HEK293 (cell line): ENCODE results near the gene TM2D3.
A peak's percentile ranks its signal among the peaks of the same experiment; 100 is the strongest.

Experiments
- CTCF ChIA-PET: fragments of 350-600 bp; formaldehyde crosslinking; extraction: SDS; loops from one replicate; lab custom pipeline; 2021; ENCODE audit warnings: antibody characterized with exemption; lab: Yijun Ruan, JAX
- POLR2A ChIA-PET: fragments of 300-600 bp; formaldehyde crosslinking; extraction: SDS; loops from one replicate; lab custom pipeline; 2020; ENCODE audit warnings: antibody characterized with exemption, inconsistent platforms; lab: Yijun Ruan, JAX
- H3K27ac ChIP-seq: fragments of 200-500 bp; sonication (Bioruptor generic); 2 replicates; pipeline ENCODE4 v1.5.1; 2014; ENCODE audit warnings: low read depth, low read length, control low read depth, inconsistent platforms; ENCODE audit errors: extremely low read depth
- H3K36me3 ChIP-seq, 2 experiments: fragments of 200-500 bp in 1 of 2; sonication (Bioruptor generic) in 1 of 2; 1 replicate in 1 of 2; 2 replicates in 1 of 2; pipeline ENCODE4 v1.5.1; 2014 to 2017; ENCODE audit warnings: inconsistent platforms in 2 of 2, low read length in 2 of 2; ENCODE audit not compliant: control insufficient read depth in 2 of 2, insufficient read depth in 1 of 2
- H3K4me1 ChIP-seq: fragments of 200-500 bp; sonication (Bioruptor generic); 2 replicates; pipeline ENCODE4 v1.5.1; 2014; ENCODE audit warnings: mild to moderate bottlenecking, low read length, inconsistent platforms; ENCODE audit not compliant: control insufficient read depth, insufficient read depth
- H3K4me3 ChIP-seq: 2 replicates; pipeline ENCODE4 v1.5.1; 2011; ENCODE audit warnings: low read depth, mild to moderate bottlenecking, control low read depth, low read length, moderate library complexity
- H3K9me3 ChIP-seq: fragments of 200-500 bp; sonication (Bioruptor generic); 2 replicates; pipeline ENCODE4 v1.5.1; 2014; ENCODE audit warnings: low read depth, low read length, inconsistent platforms; ENCODE audit not compliant: control insufficient read depth, insufficient read depth
- EGR2 ChIP-seq: fragments of 450-650 bp; formaldehyde crosslinking; IDR thresholded peaks from 2 replicates; pipeline ENCODE4 v1.5.1; 2016; ENCODE audit warnings: low read depth, missing biosample characterization, missing genetic modification characterization
- IKZF3 ChIP-seq: fragments of 450-650 bp; IDR thresholded peaks from 2 replicates; pipeline ENCODE4 v1.5.0; 2018; ENCODE audit warnings: missing biosample characterization, mild to moderate bottlenecking, missing genetic modification characterization, moderate library complexity
- OVOL3 ChIP-seq: fragments of 450-650 bp; formaldehyde crosslinking; IDR thresholded peaks from 2 replicates; pipeline ENCODE4 v1.5.1; 2016; ENCODE audit warnings: missing biosample characterization, missing genetic modification characterization
- PRDM1 ChIP-seq: fragments of 450-650 bp; formaldehyde crosslinking; IDR thresholded peaks from 2 replicates; pipeline ENCODE4; 2016; ENCODE audit warnings: missing biosample characterization, missing genetic modification characterization
- SCRT1 ChIP-seq: fragments of 450-650 bp; formaldehyde crosslinking; IDR thresholded peaks from 2 replicates; pipeline ENCODE4 v1.5.1; 2016; ENCODE audit warnings: missing biosample characterization, missing genetic modification characterization, borderline replicate concordance
- SCRT2 ChIP-seq: fragments of 450-650 bp; formaldehyde crosslinking; IDR thresholded peaks from 2 replicates; pipeline ENCODE4 v1.5.1; 2016; ENCODE audit warnings: missing biosample characterization, missing genetic modification characterization
- ZIC2 ChIP-seq: fragments of 450-650 bp; formaldehyde crosslinking; IDR thresholded peaks from 2 replicates; pipeline ENCODE4 v1.5.1; 2016; ENCODE audit warnings: missing biosample characterization, missing genetic modification characterization
- ZNF274 ChIP-seq, 2 experiments: fragments of 200-500 bp in 1 of 2; fragments of 450-650 bp in 1 of 2; sonication (Bioruptor generic) in 1 of 2; formaldehyde crosslinking in 1 of 2; IDR thresholded peaks; 2 replicates each; pipeline versions ENCODE4 v1.5.1 to v1.6.1; 2014 to 2016; ENCODE audit warnings: borderline replicate concordance in 1 of 2, inconsistent platforms in 1 of 2, low read length in 1 of 2, missing biosample characterization in 1 of 2, missing genetic modification characterization in 1 of 2
- ZNF350 ChIP-seq: fragments of 450-650 bp; formaldehyde crosslinking; IDR thresholded peaks from 2 replicates; pipeline ENCODE4 v1.5.0; 2017; ENCODE audit warnings: missing biosample characterization, mild to moderate bottlenecking, missing genetic modification characterization
- ZNF433 ChIP-seq: fragments of 450-650 bp; formaldehyde crosslinking; IDR thresholded peaks from 2 replicates; pipeline ENCODE4 v1.5.1; 2016; ENCODE audit warnings: missing biosample characterization, missing genetic modification characterization, low read depth
- ZNF501 ChIP-seq: fragments of 450-650 bp; formaldehyde crosslinking; IDR thresholded peaks from 2 replicates; pipeline ENCODE4 v1.5.1; 2016; ENCODE audit warnings: missing biosample characterization, missing genetic modification characterization
- ZNF549 ChIP-seq: fragments of 450-650 bp; IDR thresholded peaks from 2 replicates; pipeline ENCODE4 v1.5.1; 2018; ENCODE audit warnings: missing biosample characterization, missing genetic modification characterization, mild to moderate bottlenecking, inconsistent platforms, moderate library complexity
- ZNF658 ChIP-seq: fragments of 450-650 bp; formaldehyde crosslinking; IDR thresholded peaks from 2 replicates; pipeline ENCODE4; 2016; ENCODE audit warnings: missing biosample characterization, missing genetic modification characterization
- ZNF707 ChIP-seq: fragments of 450-650 bp; formaldehyde crosslinking; IDR thresholded peaks from 2 replicates; pipeline ENCODE4 v1.5.1; 2016; ENCODE audit warnings: missing biosample characterization, missing genetic modification characterization
- ZSCAN18 ChIP-seq: fragments of 450-650 bp; formaldehyde crosslinking; IDR thresholded peaks from 2 replicates; pipeline ENCODE4 v1.5.1; 2016; ENCODE audit warnings: missing biosample characterization, missing genetic modification characterization
- TF ChIP-seq, protein P1 (sequence below): fragments of 450-650 bp; IDR thresholded peaks from 2 replicates; pipeline ENCODE4 v1.5.1; 2018; ENCODE audit warnings: missing biosample characterization, missing genetic modification characterization
- TF ChIP-seq, protein P2 (sequence below): fragments of 450-650 bp; formaldehyde crosslinking; IDR thresholded peaks from 2 replicates; pipeline ENCODE4 v1.5.1; 2017; ENCODE audit warnings: missing biosample characterization, missing genetic modification characterization

TM2D3 gene

DNA sequence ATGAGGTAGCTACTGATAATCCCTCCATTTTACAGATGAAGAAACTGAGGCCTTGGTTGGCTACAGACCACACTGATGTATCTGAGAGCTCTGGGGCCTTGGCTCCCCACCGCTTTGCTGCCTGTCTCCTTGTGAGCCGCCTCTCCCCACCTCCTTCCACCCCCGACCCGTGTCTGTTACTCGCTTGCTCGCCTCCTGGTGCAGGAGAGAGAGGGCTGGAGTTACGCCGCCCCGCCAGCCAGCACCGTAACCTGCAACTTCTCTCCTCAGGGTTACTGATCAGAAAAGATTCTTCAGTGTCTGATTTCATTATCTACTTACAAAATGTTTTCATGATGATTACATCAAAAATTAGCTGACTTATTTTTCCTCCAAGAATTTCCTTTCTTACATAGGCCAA, 34.1 kb downstream of the TM2D3 start:
- H3K4me3 ChIP-seq, result no peak overlapping the region
- no peaks in the 10 kb centered on the region for H3K36me3 ChIP-seq
- H3K9me3 ChIP-seq, result no peaks in the 10 kb centered on the region
- peaks cover 20% of the 10 kb centered on the region for H3K4me1 ChIP-seq
- ChIA-PET POLR2A (no interaction called here), CTCF (interaction anchor here (1.5 kb wide), 2 partner anchors 23 to 116 kb away, joined by 4 to 13 read pairs; no protein-coding TSS in a partner anchor)
- TF ChIP-seq ZNF274 (IDR thresholded peaks at IDR 0.05; ENCODE audit: low read length), result no peak
- TF ChIP-seq ZNF274 (tag by site-specific recombination; IDR thresholded peaks at IDR 0.05; ENCODE audit: borderline replicate concordance), result no peak
- TF ChIP-seq ZSCAN18, result no peak
- no peak for TF ChIP-seq ZNF549 (tag by site-specific recombination)
- TF ChIP-seq ZNF658 (tag by site-specific recombination), result no peak
- TF ChIP-seq OVOL3 (tag by site-specific recombination), result no peak
- no peak for TF ChIP-seq ZNF707 (tag by site-specific recombination)
- no peak for TF ChIP-seq ZIC2 (tag by site-specific recombination)
- no peak for TF ChIP-seq ZNF433 (tag by site-specific recombination)
- no peak for TF ChIP-seq EGR2 (tag by site-specific recombination)
- no peak for TF ChIP-seq PRDM1 (tag by site-specific recombination)
- TF ChIP-seq ZNF501 (tag by site-specific recombination), result no peak
- TF ChIP-seq, protein P1, sequence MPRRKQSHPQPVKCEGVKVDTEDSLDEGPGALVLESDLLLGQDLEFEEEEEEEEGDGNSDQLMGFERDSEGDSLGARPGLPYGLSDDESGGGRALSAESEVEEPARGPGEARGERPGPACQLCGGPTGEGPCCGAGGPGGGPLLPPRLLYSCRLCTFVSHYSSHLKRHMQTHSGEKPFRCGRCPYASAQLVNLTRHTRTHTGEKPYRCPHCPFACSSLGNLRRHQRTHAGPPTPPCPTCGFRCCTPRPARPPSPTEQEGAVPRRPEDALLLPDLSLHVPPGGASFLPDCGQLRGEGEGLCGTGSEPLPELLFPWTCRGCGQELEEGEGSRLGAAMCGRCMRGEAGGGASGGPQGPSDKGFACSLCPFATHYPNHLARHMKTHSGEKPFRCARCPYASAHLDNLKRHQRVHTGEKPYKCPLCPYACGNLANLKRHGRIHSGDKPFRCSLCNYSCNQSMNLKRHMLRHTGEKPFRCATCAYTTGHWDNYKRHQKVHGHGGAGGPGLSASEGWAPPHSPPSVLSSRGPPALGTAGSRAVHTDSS (tag by site-specific recombination), result no peak
- TF ChIP-seq IKZF3, result no peak
- TF ChIP-seq, protein P2, sequence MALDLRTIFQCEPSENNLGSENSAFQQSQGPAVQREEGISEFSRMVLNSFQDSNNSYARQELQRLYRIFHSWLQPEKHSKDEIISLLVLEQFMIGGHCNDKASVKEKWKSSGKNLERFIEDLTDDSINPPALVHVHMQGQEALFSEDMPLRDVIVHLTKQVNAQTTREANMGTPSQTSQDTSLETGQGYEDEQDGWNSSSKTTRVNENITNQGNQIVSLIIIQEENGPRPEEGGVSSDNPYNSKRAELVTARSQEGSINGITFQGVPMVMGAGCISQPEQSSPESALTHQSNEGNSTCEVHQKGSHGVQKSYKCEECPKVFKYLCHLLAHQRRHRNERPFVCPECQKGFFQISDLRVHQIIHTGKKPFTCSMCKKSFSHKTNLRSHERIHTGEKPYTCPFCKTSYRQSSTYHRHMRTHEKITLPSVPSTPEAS (tag by site-specific recombination), result no peak
- no peak overlapping the region for H3K27ac ChIP-seq

GRCh38 chr15:101617390-101617965, 34.7 kb downstream of the TM2D3 start:
- POLR2A ChIA-PET, result no interaction called here
- Histone ChIP-seq H3K4me1 (peaks cover 22% of the 10 kb centered on the region), H3K9me3 (no peaks in the 10 kb centered on the region), H3K4me3 (no peak overlapping the region), H3K36me3 (no peaks in the 10 kb centered on the region), H3K27ac (no peak overlapping the region)
- CTCF ChIA-PET, result interaction anchor here (0.5 to 2.2 kb wide), 5 partner anchors 24 to 115 kb away, joined by 4 to 17 read pairs (median 5); no protein-coding TSS in a partner anchor
- TF ChIP-seq ZNF350 (tag by site-specific recombination) (no peak), SCRT1 (tag by site-specific recombination) (peak; percentile 73; the same call in 1 of the 2 replicates), SCRT2 (tag by site-specific recombination) (peak; percentile 88)
